ENCODE data around the gene FAM111A. TPM values are rescaled to one million over a fixed set of nuclear protein-coding genes. Genes with fewer than 3 reads are reported as not detected.
A peak's percentile ranks its signal among the peaks of the same experiment; 100 is the strongest.
"Not testable (repeated sequence)": the region's sequence is repeated elsewhere in the genome, so short reads cannot be mapped to it uniquely, and the experiment has no call there.

Gene FAM111A
- total and polyA plus RNA-seq, 2 donors (not counting 3 experiments of a cell fraction or from before 2014, with no cell fraction given): 20.1 to 57.4 TPM

GRCh38 chr11:59119826-59120225 lies 22.8 kb upstream of the FAM111A start:
- FAIRE-seq: no peak

GRCh38 chr11:59135648-59136461 lies 6.8 kb upstream of the FAM111A start:
- no peak for TF ChIP-seq MAX (IDR thresholded peaks at IDR 0.05; ENCODE audit: insufficient read depth, insufficient read length)
- TF ChIP-seq, protein P1, sequence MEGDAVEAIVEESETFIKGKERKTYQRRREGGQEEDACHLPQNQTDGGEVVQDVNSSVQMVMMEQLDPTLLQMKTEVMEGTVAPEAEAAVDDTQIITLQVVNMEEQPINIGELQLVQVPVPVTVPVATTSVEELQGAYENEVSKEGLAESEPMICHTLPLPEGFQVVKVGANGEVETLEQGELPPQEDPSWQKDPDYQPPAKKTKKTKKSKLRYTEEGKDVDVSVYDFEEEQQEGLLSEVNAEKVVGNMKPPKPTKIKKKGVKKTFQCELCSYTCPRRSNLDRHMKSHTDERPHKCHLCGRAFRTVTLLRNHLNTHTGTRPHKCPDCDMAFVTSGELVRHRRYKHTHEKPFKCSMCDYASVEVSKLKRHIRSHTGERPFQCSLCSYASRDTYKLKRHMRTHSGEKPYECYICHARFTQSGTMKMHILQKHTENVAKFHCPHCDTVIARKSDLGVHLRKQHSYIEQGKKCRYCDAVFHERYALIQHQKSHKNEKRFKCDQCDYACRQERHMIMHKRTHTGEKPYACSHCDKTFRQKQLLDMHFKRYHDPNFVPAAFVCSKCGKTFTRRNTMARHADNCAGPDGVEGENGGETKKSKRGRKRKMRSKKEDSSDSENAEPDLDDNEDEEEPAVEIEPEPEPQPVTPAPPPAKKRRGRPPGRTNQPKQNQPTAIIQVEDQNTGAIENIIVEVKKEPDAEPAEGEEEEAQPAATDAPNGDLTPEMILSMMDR (IDR thresholded peaks at IDR 0.05; ENCODE audit: extremely low read depth in 1 of 2, insufficient read depth in 1 of 2, low read depth in 1 of 2, low read length in 2 of 2): peak; percentile 98 to 99
- Histone ChIP-seq H3K36me3 (ENCODE audit: control insufficient read depth in 2 of 2, extremely low read depth in 1 of 2, insufficient read depth in 2 of 2, low read length in 2 of 2) (no peaks in the 10 kb centered on the region), H3K27ac (ENCODE audit: insufficient read depth, low read depth, low read length) (no peak overlapping the region), H2AFZ (ENCODE audit: low read depth, low read length) (peak overlapping the region; percentile 91), H3K79me2 (ENCODE audit: control insufficient read depth, insufficient read depth, low read length) (no peaks in the 10 kb centered on the region), H3K4me2 (ENCODE audit: insufficient read depth, low read length) (peak overlapping the region; percentile 42), H3K27me3 (ENCODE audit: control insufficient read depth in 2 of 2, insufficient read depth in 2 of 2, low read length in 2 of 2) (no peaks in the 10 kb centered on the region), H3K9me3 (replicated peaks; ENCODE audit: control insufficient read depth, insufficient read depth, low read length) (peaks cover 2% of the 10 kb centered on the region), H3K4me1 (ENCODE audit: control insufficient read depth, extremely low read depth, insufficient read depth, low read length) (no peaks in the 10 kb centered on the region), H3K9me1 (replicated peaks; ENCODE audit: control insufficient read depth, extremely low read depth, insufficient read depth, low read length) (no peaks in the 10 kb centered on the region), H4K20me1 (replicated peaks; ENCODE audit: control insufficient read depth, extremely low read depth, insufficient read depth, low read length) (no peaks in the 10 kb centered on the region), H3K9ac (replicated peaks; ENCODE audit: extremely low read depth, insufficient read depth, low read length) (peak overlapping the region; percentile 20), H3K4me3 (replicated peaks in 1 of 3; ENCODE audit: insufficient read depth in 1 of 3, low read depth in 1 of 3, low read length in 3 of 3) (no peak overlapping the region)
- POLR2A ChIA-PET: no interaction called here
- CTCF ChIA-PET: interaction anchor here (0.5 to 2.3 kb wide), 49 partner anchors 8 to 1568 kb away, joined by 3 to 59 read pairs (median 5); partner anchors contain the start of genes DTX4, FAM111B and OR9I1
- DNase-seq (ENCODE audit: low read depth, low spot score) (peak; percentile 82), FAIRE-seq (peak; percentile 78)
- BruUV-seq (replicated peaks): no TSS peak
- dilution Hi-C loops (cut with MboI; ENCODE audit: extremely low pct_ligation_motif_present, low sequenced_read_pairs): no loop called here
- intact Hi-C loops (cut with micrococcal nuclease): loop anchor here (1.0 kb wide), 4 partner anchors 39 to 482 kb away; no protein-coding TSS in a partner anchor

More at GRCh38 chr11:59119826-59120225, 22.8 kb upstream of the FAM111A start:
- CTCF ChIA-PET: interaction anchor here (0.9 to 1.6 kb wide), 3 partner anchors 13 to 39 kb away, joined by 3 to 11 read pairs (median 4); partner anchors contain the start of gene FAM111B
- Histone ChIP-seq H3K4me1 (ENCODE audit: control insufficient read depth, extremely low read depth, insufficient read depth, low read length) (no peaks in the 10 kb centered on the region), H4K20me1 (replicated peaks; ENCODE audit: control insufficient read depth, extremely low read depth, insufficient read depth, low read length) (no peaks in the 10 kb centered on the region), H3K27ac (ENCODE audit: insufficient read depth, low read depth, low read length) (no peak overlapping the region), H2AFZ (ENCODE audit: low read depth, low read length) (no peak overlapping the region), H3K9me1 (replicated peaks; ENCODE audit: control insufficient read depth, extremely low read depth, insufficient read depth, low read length) (no peaks in the 10 kb centered on the region), H3K4me2 (ENCODE audit: insufficient read depth, low read length) (no peak overlapping the region), H3K27me3 (ENCODE audit: control insufficient read depth in 2 of 2, insufficient read depth in 2 of 2, low read length in 2 of 2) (no peaks in the 10 kb centered on the region), H3K4me3 (replicated peaks in 1 of 3; ENCODE audit: insufficient read depth in 1 of 3, low read depth in 1 of 3, low read length in 3 of 3) (no peak overlapping the region), H3K9ac (replicated peaks; ENCODE audit: extremely low read depth, insufficient read depth, low read length) (no peak overlapping the region), H3K36me3 (ENCODE audit: control insufficient read depth in 2 of 2, extremely low read depth in 1 of 2, insufficient read depth in 2 of 2, low read length in 2 of 2) (peaks cover 0 to 6% of the 10 kb centered on the region in 2 experiments), H3K9me3 (replicated peaks; ENCODE audit: control insufficient read depth, insufficient read depth, low read length) (no peaks in the 10 kb centered on the region), H3K79me2 (ENCODE audit: control insufficient read depth, insufficient read depth, low read length) (no peaks in the 10 kb centered on the region)
- intact Hi-C loops (cut with micrococcal nuclease): loop anchor here (2.0 kb wide), 1 partner anchor 13 kb away; the partner anchor contains the start of gene FAM111B
- POLR2A ChIA-PET: no interaction called here
- DNase-seq (ENCODE audit: low read depth, low spot score): no peak
- dilution Hi-C loops (cut with MboI; ENCODE audit: extremely low pct_ligation_motif_present, low sequenced_read_pairs): no loop called here
- BruUV-seq (replicated peaks): no TSS peak
- no peak for TF ChIP-seq JUN (IDR thresholded peaks at IDR 0.05; ENCODE audit: borderline replicate concordance, insufficient read depth, insufficient read length, low read depth)

GRCh38 chr11:59136551-59136950 lies 6.1 kb upstream of the FAM111A start:
- intact Hi-C loops (cut with micrococcal nuclease): loop anchor here (1.0 kb wide), 4 partner anchors 39 to 482 kb away; no protein-coding TSS in a partner anchor
- dilution Hi-C loops (cut with MboI; ENCODE audit: extremely low pct_ligation_motif_present, low sequenced_read_pairs): not testable (repeated sequence)

More at GRCh38 chr11:59136551-59136950, 6.1 kb upstream of the FAM111A start:
- H3K79me2 ChIP-seq (ENCODE audit: control insufficient read depth, insufficient read depth, low read length); H3K27ac ChIP-seq (ENCODE audit: insufficient read depth, low read depth, low read length); H4K20me1 ChIP-seq (replicated peaks; ENCODE audit: control insufficient read depth, extremely low read depth, insufficient read depth, low read length); H3K9me1 ChIP-seq (replicated peaks; ENCODE audit: control insufficient read depth, extremely low read depth, insufficient read depth, low read length); DNase-seq (ENCODE audit: low read depth, low spot score); H3K36me3 ChIP-seq (ENCODE audit: control insufficient read depth in 2 of 2, extremely low read depth in 1 of 2, insufficient read depth in 2 of 2, low read length in 2 of 2); FAIRE-seq; H3K4me3 ChIP-seq (replicated peaks in 1 of 3; ENCODE audit: insufficient read depth in 1 of 3, low read depth in 1 of 3, low read length in 3 of 3); H3K4me2 ChIP-seq (ENCODE audit: insufficient read depth, low read length); BruUV-seq (replicated peaks); POLR2A ChIA-PET; H3K4me1 ChIP-seq (ENCODE audit: control insufficient read depth, extremely low read depth, insufficient read depth, low read length); H3K9me3 ChIP-seq (replicated peaks; ENCODE audit: control insufficient read depth, insufficient read depth, low read length); H3K27me3 ChIP-seq (ENCODE audit: control insufficient read depth in 2 of 2, insufficient read depth in 2 of 2, low read length in 2 of 2); H3K9ac ChIP-seq (replicated peaks; ENCODE audit: extremely low read depth, insufficient read depth, low read length): not testable (repeated sequence)
- peak overlapping the region; percentile 58 for H2AFZ ChIP-seq (ENCODE audit: low read depth, low read length)
- CTCF ChIA-PET: interaction anchor here (0.6 to 2.3 kb wide), 32 partner anchors 8 to 1011 kb away, joined by 3 to 59 read pairs (median 7); partner anchors contain the start of genes DTX4, FAM111B and OR9I1

All from endothelial cell of umbilical vein (primary cell).